ENCODE measurements around the gene IKZF2. TPM values are rescaled to one million over a fixed set of nuclear protein-coding genes. Genes with fewer than 3 reads are reported as not detected.

The IKZF2 gene
- total and polyA plus RNA-seq, 2 experiments from 2014 or later, result 2.6 to 10.1 TPM

GRCh38 chr2:213064099-213064498 lies 87.3 kb downstream of the IKZF2 start:
- H2AFZ ChIP-seq, result no peak overlapping the region
- Mint-ChIP-seq H3K4me3 (no peak overlapping the region), H3K4me1 (peaks cover 14% of the 10 kb centered on the region; the same call in 2 of the 3 replicates), H3K9me3 (no peaks in the 10 kb centered on the region), H3K36me3 (ENCODE audit: low read depth) (no peaks in the 10 kb centered on the region), H3K27ac (no peak overlapping the region), H3K27me3 (ENCODE audit: insufficient read depth, low read depth, poor library complexity) (no peaks in the 10 kb centered on the region)
- H3K27ac ChIP-seq (ENCODE audit: low read depth), result no peak overlapping the region
- no peaks in the 10 kb centered on the region for H3K27me3 ChIP-seq (ENCODE audit: insufficient read depth)
- H3K36me3 ChIP-seq (ENCODE audit: insufficient read depth), result no peaks in the 10 kb centered on the region
- H3K4me1 ChIP-seq (ENCODE audit: insufficient read depth), result peaks cover 10% of the 10 kb centered on the region; the same call in 1 of the 2 replicates
- no peaks in the 10 kb centered on the region for H3F3A ChIP-seq (replicated peaks; ENCODE audit: low read depth)
- ATAC-seq (no peak), DNase-seq (ENCODE audit: low spot score) (no peak)
- no peaks in the 10 kb centered on the region for H4K20me1 ChIP-seq (replicated peaks; ENCODE audit: insufficient read depth)
- no peak overlapping the region for H3K4me3 ChIP-seq
- no peaks in the 10 kb centered on the region for H3K79me2 ChIP-seq (replicated peaks; ENCODE audit: insufficient read depth)
- TF ChIP-seq NANOG (IDR thresholded peaks at IDR 0.05; ENCODE audit: borderline replicate concordance) (no peak), EZH2 (IDR thresholded peaks at IDR 0.05; ENCODE audit: low read depth, unreplicated experiment) (no peak), POLR2AphosphoS5 (IDR thresholded peaks at IDR 0.05; ENCODE audit: low read depth) (no peak), ZNF114 (CRISPR knock-in tag; IDR thresholded peaks at IDR 0.05) (no peak), CTCF (conservative IDR thresholded peaks at IDR 0.05; ENCODE audit: low read depth in 2 of 2) (no peak), REST (IDR thresholded peaks at IDR 0.05; ENCODE audit: unreplicated experiment) (no peak), STAT1 (IDR thresholded peaks at IDR 0.05; ENCODE audit: unreplicated experiment) (no peak), EZH2phosphoT487 (IDR thresholded peaks at IDR 0.05; ENCODE audit: unreplicated experiment) (no peak), CREB1 (CRISPR knock-in tag; IDR thresholded peaks at IDR 0.05; ENCODE audit: low read depth) (no peak), ETS1 (IDR thresholded peaks at IDR 0.05) (no peak), JUNB (IDR thresholded peaks at IDR 0.05; ENCODE audit: unreplicated experiment) (no peak), ZNF462 (CRISPR knock-in tag; IDR thresholded peaks at IDR 0.05) (no peak), ZNF331 (CRISPR knock-in tag; IDR thresholded peaks at IDR 0.05; ENCODE audit: low read depth) (no peak)
- no peak overlapping the region for H3K4me2 ChIP-seq
- H3K9me2 ChIP-seq (ENCODE audit: insufficient read depth), result no peaks in the 10 kb centered on the region
